IMR-90 (cell line): ENCODE results near the gene CRNN. TPM values are rescaled to one million over a fixed set of nuclear protein-coding genes. Genes with fewer than 3 reads are reported as not detected.

Experiments
- ATAC-seq: fragments of 200-7000 bp; cut with Tn5 transposase; 2 replicates; pipeline ENCODE4 v1.9.1; 2020; ENCODE audit warnings: low read depth, mild to moderate bottlenecking, moderate library complexity
- BruUV-seq: library from RNA; stranded (reverse); fragments of 400-500 nt; replicated peaks from 2 replicates; lab custom pipeline; 2021; lab: Mats Ljungman, UMichigan
- CTCF ChIA-PET: fragments of 300-600 bp; formaldehyde crosslinking; extraction: SDS; loops from one replicate; lab custom pipeline; 2021; ENCODE audit warnings: antibody characterized with exemption; lab: Yijun Ruan, JAX
- POLR2A ChIA-PET: fragments of 300-600 bp; sonication (Branson Sonifier 250); formaldehyde crosslinking; loops from one replicate; lab custom pipeline; 2022; ENCODE audit warnings: antibody characterized with exemption; ENCODE audit not compliant: unreplicated experiment; lab: Charles Lee
- DNase-seq: peaks from one replicate; pipeline ENCODE4 v3.0.0; 2013
- H2AFZ ChIP-seq: replicated peaks from 2 replicates; pipeline ENCODE3; 2013; ENCODE audit warnings: low read length, mild to moderate bottlenecking; ENCODE audit not compliant: poor library complexity
- H2AK5ac ChIP-seq: 2 replicates; pipeline ENCODE4 v1.6.1; 2013; ENCODE audit warnings: low read depth, low read length, inconsistent platforms
- H2AK9ac ChIP-seq: replicated peaks from 2 replicates; pipeline ENCODE3; 2013; ENCODE audit warnings: mild to moderate bottlenecking, low read depth, low read length, moderate library complexity; ENCODE audit not compliant: poor library complexity
- H2BK120ac ChIP-seq: 2 replicates; pipeline ENCODE4 v1.6.1; 2013; ENCODE audit warnings: low read depth, low read length, inconsistent platforms
- H2BK15ac ChIP-seq: 3 replicates; pipeline ENCODE4 v1.6.1; 2013; ENCODE audit warnings: low read depth, low read length, inconsistent platforms
- H2BK20ac ChIP-seq: 2 replicates; pipeline ENCODE4 v1.6.1; 2013; ENCODE audit warnings: low read depth, mild to moderate bottlenecking, inconsistent platforms, low read length, moderate library complexity
- H2BK5ac ChIP-seq: 2 replicates; pipeline ENCODE4 v1.6.1; 2013; ENCODE audit warnings: mild to moderate bottlenecking, low read depth, low read length, inconsistent platforms; ENCODE audit not compliant: poor library complexity, severe bottlenecking
- H3K14ac ChIP-seq: replicated peaks from 2 replicates; pipeline ENCODE4 v1.6.1; 2013; ENCODE audit warnings: low read depth, low read length, inconsistent platforms
- H3K18ac ChIP-seq: 2 replicates; pipeline ENCODE4 v1.6.1; 2013; ENCODE audit warnings: low read depth, low read length, control low read depth
- H3K23ac ChIP-seq: 2 replicates; pipeline ENCODE4 v1.6.1; 2013; ENCODE audit warnings: low read depth, low read length, inconsistent platforms
- H3K27ac ChIP-seq: 2 replicates; pipeline ENCODE4 v1.5.1; 2013; ENCODE audit warnings: mild to moderate bottlenecking, control low read depth, low read length; ENCODE audit not compliant: insufficient read depth
- H3K27me3 ChIP-seq: 2 replicates; pipeline ENCODE4 v1.6.1; 2013; ENCODE audit warnings: low read length; ENCODE audit not compliant: control insufficient read depth, insufficient read depth
- H3K36me3 ChIP-seq: 2 replicates; pipeline ENCODE4 v1.6.1; 2013; ENCODE audit warnings: low read length, mixed read lengths; ENCODE audit not compliant: control insufficient read depth, insufficient read depth
- H3K4ac ChIP-seq: 2 replicates; pipeline ENCODE4 v1.6.1; 2013; ENCODE audit warnings: low read depth, low read length, inconsistent platforms
- H3K4me1 ChIP-seq: 2 replicates; pipeline ENCODE4 v1.6.1; 2013; ENCODE audit warnings: low read length, mixed read lengths; ENCODE audit not compliant: control insufficient read depth, insufficient read depth
- H3K4me2 ChIP-seq: 2 replicates; pipeline ENCODE4 v1.6.1; 2013; ENCODE audit warnings: low read depth, mild to moderate bottlenecking, control low read depth, low read length, moderate library complexity
- H3K4me3 ChIP-seq: 2 replicates; pipeline ENCODE4 v1.5.1; 2013; ENCODE audit warnings: low read depth, mild to moderate bottlenecking, control low read depth, low read length, moderate library complexity; ENCODE audit not compliant: insufficient read depth
- H3K56ac ChIP-seq: 2 replicates; pipeline ENCODE4 v1.6.1; 2013; ENCODE audit warnings: low read length, inconsistent platforms; ENCODE audit not compliant: insufficient read depth; ENCODE audit errors: extremely low read depth
- H3K79me1 ChIP-seq, 2 experiments: 2 replicates each; pipeline ENCODE4 v1.6.1; 2013; ENCODE audit warnings: low read length in 2 of 2, inconsistent platforms in 1 of 2, low read depth in 1 of 2
- H3K9ac ChIP-seq: 2 replicates; pipeline ENCODE4 v1.6.1; 2013; ENCODE audit warnings: low read depth, low read length, control low read depth
- H3K9me1 ChIP-seq: 2 replicates; pipeline ENCODE4 v1.6.1; 2013; ENCODE audit warnings: low read length, inconsistent platforms; ENCODE audit not compliant: insufficient read depth
- H3K9me3 ChIP-seq: 2 replicates; pipeline ENCODE4 v1.6.1; 2013; ENCODE audit warnings: low read length; ENCODE audit not compliant: control insufficient read depth, insufficient read depth
- H4K20me1 ChIP-seq: 2 replicates; pipeline ENCODE4 v1.6.1; 2013; ENCODE audit warnings: low read length, inconsistent platforms; ENCODE audit not compliant: insufficient read depth
- H4K5ac ChIP-seq: 2 replicates; pipeline ENCODE4 v1.6.1; 2013; ENCODE audit warnings: mild to moderate bottlenecking, low read depth, low read length, control low read depth
- H4K8ac ChIP-seq, 2 experiments: 2 replicates each; pipeline ENCODE4 v1.6.1; 2013; ENCODE audit warnings: low read depth in 2 of 2, low read length in 2 of 2, control low read depth in 1 of 2, inconsistent platforms in 1 of 2
- H4K91ac ChIP-seq: 2 replicates; pipeline ENCODE4 v1.6.1; 2013; ENCODE audit warnings: low read depth, low read length, inconsistent platforms; ENCODE audit not compliant: insufficient read depth
- BHLHE40 ChIP-seq: fragments of 150-350 bp; IDR thresholded peaks from 2 replicates; pipeline ENCODE4 v1.6.1; 2016; ENCODE audit warnings: mild to moderate bottlenecking, low read depth, low read length
- MAFK ChIP-seq: IDR thresholded peaks from 2 replicates; pipeline ENCODE4 v1.6.1; 2012; ENCODE audit warnings: low read depth, low read length, improper control_type of control experiment
- MAZ ChIP-seq: IDR thresholded peaks from 2 replicates; pipeline ENCODE4 v1.6.1; 2012; ENCODE audit warnings: low read depth, mild to moderate bottlenecking, low read length, improper control_type of control experiment, moderate library complexity, borderline replicate concordance
- MXI1 ChIP-seq: IDR thresholded peaks from 2 replicates; pipeline ENCODE4 v1.6.1; 2012; ENCODE audit warnings: low read depth, mild to moderate bottlenecking, low read length, moderate library complexity, borderline replicate concordance
- RAD21 ChIP-seq: IDR thresholded peaks from 2 replicates; pipeline ENCODE4 v1.6.1; 2012; ENCODE audit warnings: low read length, improper control_type of control experiment
- RCOR1 ChIP-seq: IDR thresholded peaks from 2 replicates; pipeline ENCODE4 v1.6.1; 2012; ENCODE audit warnings: mild to moderate bottlenecking, low read length, improper control_type of control experiment; ENCODE audit not compliant: insufficient replicate concordance
- WGBS, 2 experiments: methylation state at CpG; one replicate each; pipeline versions ENCODE4 v1.1.5 to v1.1.7; 2013; ENCODE audit warnings: missing lambda C conversion rate in 2 of 2; ENCODE audit not compliant: insufficient read length in 1 of 2; ENCODE audit errors: extremely low coverage in 2 of 2; 5-methylcytosine and 5-hydroxymethylcytosine counted together
- dilution Hi-C: fragments of 300-500 bp; cut with HindIII; formaldehyde crosslinking; loops from one replicate; pipeline ENCODE4 v1.14.3; 2018; ENCODE audit warnings: low sequenced_read_pairs; ENCODE audit not compliant: unreplicated experiment
- in situ Hi-C: fragments of 300-500 bp; cut with MboI; formaldehyde crosslinking; loops from 3 replicates; pipeline ENCODE4 v1.14.3; 2019; ENCODE audit warnings: low sequenced_read_pairs, inconsistent platforms, mixed read lengths
- intact Hi-C: fragments of 100-400 bp; cut with micrococcal nuclease; formaldehyde crosslinking; loops from 2 replicates; pipeline ENCODE4 v1.10.0; 2022
- polyA plus RNA-seq, 3 experiments: library from polyadenylated mRNA; depleted of rRNA; stranded (reverse); fragments of >200 nt; gene quantifications; 2 replicates each; pipeline ENCODE4 v1.2.3, GENCODE V29; 2012; ENCODE audit warnings: low replicate concordance in 1 of 3
- total RNA-seq: library from RNA; depleted of rRNA; stranded (reverse); fragments of >200 nt; gene quantifications from 2 replicates; pipeline ENCODE4 v1.2.3, GENCODE V29; 2012
- TF ChIP-seq, protein P1 (sequence below): fragments of 150-350 bp; IDR thresholded peaks from 2 replicates; pipeline ENCODE4 v1.6.1; 2016; ENCODE audit warnings: low read depth, mild to moderate bottlenecking, low read length, moderate library complexity, borderline replicate concordance

The CRNN gene
- total and polyA plus RNA-seq, 2 of the 4 experiments (the other 2 are of a cell fraction), result not detected

GRCh38 chr1:152444045-152444444 is 30.0 kb upstream of the CRNN start:
- no peak overlapping the region for H2BK120ac ChIP-seq
- no peak overlapping the region for H3K4me3 ChIP-seq
- no peak overlapping the region for H3K27ac ChIP-seq
- no peak overlapping the region for H4K5ac ChIP-seq
- no peaks in the 10 kb centered on the region for H3K79me1 ChIP-seq
- no peak overlapping the region for H4K91ac ChIP-seq
- H2AFZ ChIP-seq, result no peak overlapping the region
- no peak overlapping the region for H3K4me2 ChIP-seq
- ChIA-PET POLR2A (no interaction called here), CTCF (no interaction called here)
- intact Hi-C loops (loop anchor here (5.0 kb wide), 1 partner anchor 392 kb away; no protein-coding TSS in a partner anchor), dilution Hi-C loops (no loop called here), in situ Hi-C loops (loop anchor here (10.0 kb wide), 1 partner anchor 389 kb away; no protein-coding TSS in a partner anchor)
- no peak for TF ChIP-seq RAD21
- no peak for TF ChIP-seq BHLHE40
- TF ChIP-seq MAZ, result no peak
- no peak for TF ChIP-seq MAFK
- no peak for TF ChIP-seq RCOR1
- no peak for TF ChIP-seq MXI1
- TF ChIP-seq, protein P1, sequence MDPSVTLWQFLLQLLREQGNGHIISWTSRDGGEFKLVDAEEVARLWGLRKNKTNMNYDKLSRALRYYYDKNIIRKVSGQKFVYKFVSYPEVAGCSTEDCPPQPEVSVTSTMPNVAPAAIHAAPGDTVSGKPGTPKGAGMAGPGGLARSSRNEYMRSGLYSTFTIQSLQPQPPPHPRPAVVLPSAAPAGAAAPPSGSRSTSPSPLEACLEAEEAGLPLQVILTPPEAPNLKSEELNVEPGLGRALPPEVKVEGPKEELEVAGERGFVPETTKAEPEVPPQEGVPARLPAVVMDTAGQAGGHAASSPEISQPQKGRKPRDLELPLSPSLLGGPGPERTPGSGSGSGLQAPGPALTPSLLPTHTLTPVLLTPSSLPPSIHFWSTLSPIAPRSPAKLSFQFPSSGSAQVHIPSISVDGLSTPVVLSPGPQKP, result no peak
- no peak overlapping the region for H4K8ac ChIP-seq
- no peak overlapping the region for H2BK20ac ChIP-seq
- WGBS, 2 experiments, result no CpG with 5 or more reads among the region's 4 CpGs
- H3K36me3 ChIP-seq, result no peaks in the 10 kb centered on the region
- H3K56ac ChIP-seq, result no peak overlapping the region
- no TSS peak for BruUV-seq
- no peak overlapping the region for H3K4ac ChIP-seq
- no peak overlapping the region for H3K14ac ChIP-seq
- no peaks in the 10 kb centered on the region for H3K9me1 ChIP-seq
- no peak overlapping the region for H2AK9ac ChIP-seq
- H2BK5ac ChIP-seq, result no peak overlapping the region
- H3K9me3 ChIP-seq, result no peaks in the 10 kb centered on the region
- no peak for DNase-seq
- H3K9ac ChIP-seq, result no peak overlapping the region
- no peak overlapping the region for H2BK15ac ChIP-seq
- no peak for ATAC-seq
- H3K23ac ChIP-seq, result no peak overlapping the region
- H3K4me1 ChIP-seq, result no peaks in the 10 kb centered on the region
- no peaks in the 10 kb centered on the region for H3K27me3 ChIP-seq
- no peaks in the 10 kb centered on the region for H4K20me1 ChIP-seq
- no peak overlapping the region for H2AK5ac ChIP-seq
- H3K18ac ChIP-seq, result no peak overlapping the region
